Esophagus (tissue), 2 donors: ENCODE results near the gene MYD88. TPM values are rescaled to one million over a fixed set of nuclear protein-coding genes. Genes with fewer than 3 reads are reported as not detected.

Source experiments
- H3K27ac ChIP-seq, 2 donors: one replicate each; pipeline ENCODE4 v1.5.1; 2013; ENCODE audit warnings: low read depth in 2 of 2, mild to moderate bottlenecking in 2 of 2, inconsistent platforms in 1 of 2, low read length in 1 of 2, moderate library complexity in 1 of 2
- H3K27me3 ChIP-seq, 2 donors: one replicate each; pipeline ENCODE4 v1.6.1; 2013; ENCODE audit warnings: low read length in 2 of 2, control low read depth in 1 of 2, mild to moderate bottlenecking in 1 of 2; ENCODE audit not compliant: insufficient read depth in 2 of 2, control insufficient read depth in 1 of 2
- H3K36me3 ChIP-seq, 2 donors: one replicate each; pipeline ENCODE4 v1.6.1; 2013; ENCODE audit warnings: low read length in 1 of 2; ENCODE audit not compliant: control insufficient read depth in 2 of 2, insufficient read depth in 2 of 2
- H3K4me1 ChIP-seq, 2 donors: one replicate each; pipeline ENCODE4 v1.6.1; 2013; ENCODE audit warnings: low read length in 1 of 2; ENCODE audit not compliant: control insufficient read depth in 2 of 2, insufficient read depth in 2 of 2
- H3K4me3 ChIP-seq, 2 donors: one replicate each; pipeline ENCODE4 v1.5.1; 2013; ENCODE audit warnings: low read length in 2 of 2, mild to moderate bottlenecking in 2 of 2, low read depth in 1 of 2, moderate library complexity in 1 of 2
- H3K9me3 ChIP-seq, 2 donors: one replicate each; pipeline ENCODE4 v1.6.1; 2013; ENCODE audit warnings: mild to moderate bottlenecking in 2 of 2, low read depth in 1 of 2, low read length in 1 of 2, moderate library complexity in 1 of 2; ENCODE audit not compliant: control insufficient read depth in 2 of 2, insufficient read depth in 1 of 2
- WGBS, 2 donors: extraction: QIAGEN DNeasy Blood & Tissue Kit; methylation state at CpG; one replicate each; pipeline ENCODE4 v1.1.7; 2013; 5-methylcytosine and 5-hydroxymethylcytosine counted together
- polyA plus RNA-seq, 2 donors: library from polyadenylated mRNA; stranded (reverse); fragments of 200-250 nt; gene quantifications; one replicate each; pipeline ENCODE4 v1.2.3, GENCODE V29; 2013
- donor health status: healthy with polysubstance abuse.
- donor health status: Bipolar disorder and iron deficiency.

Gene MYD88
- polyA plus RNA-seq, 2 donors, result 26.5 to 44.0 TPM

- Histone ChIP-seq H3K4me1 (peaks cover 0 to 2% of the 10 kb centered on the region in 2 donors), H3K4me3 (no peak overlapping the region), H3K27ac (no peak overlapping the region), H3K9me3 (no peaks in the 10 kb centered on the region), H3K27me3 (no peaks in the 10 kb centered on the region), H3K36me3 (peaks cover 31 to 72% of the 10 kb centered on the region in 2 donors)
- 92 to 93% methylated on average over 11 of the region's 11 CpGs for WGBS, 2 donors
These were observed 12.9 kb upstream of the MYD88 start for GRCh38 chr3:38125305-38126120.

GRCh38 chr3:38126121-38126892, 12.2 kb upstream of the MYD88 start:
- Histone ChIP-seq H3K4me3 (no peak overlapping the region), H3K27me3 (no peaks in the 10 kb centered on the region), H3K9me3 (no peaks in the 10 kb centered on the region), H3K36me3 (peaks cover 30 to 65% of the 10 kb centered on the region in 2 donors), H3K27ac (no peak overlapping the region), H3K4me1 (peaks cover 0 to 2% of the 10 kb centered on the region in 2 donors)
- 92 to 95% methylated on average over 6 of the region's 6 CpGs for WGBS, 2 donors

GRCh38 chr3:38127611-38128302, 10.7 kb upstream of the MYD88 start:
- Histone ChIP-seq H3K9me3 (no peaks in the 10 kb centered on the region), H3K36me3 (peaks cover 29 to 58% of the 10 kb centered on the region in 2 donors), H3K27me3 (no peaks in the 10 kb centered on the region), H3K4me1 (peaks cover 0 to 2% of the 10 kb centered on the region in 2 donors), H3K4me3 (no peak overlapping the region), H3K27ac (no peak overlapping the region)
- WGBS, 2 donors, result 95 to 97% methylated on average over 4 of the region's 4 CpGs

- H3K36me3 ChIP-seq, result peaks cover 29 to 58% of the 10 kb centered on the region in 2 donors
- no peak overlapping the region for H3K27ac ChIP-seq
- no peaks in the 10 kb centered on the region for H3K27me3 ChIP-seq
- H3K9me3 ChIP-seq, result no peaks in the 10 kb centered on the region
- no peak overlapping the region for H3K4me3 ChIP-seq
- H3K4me1 ChIP-seq, result peaks cover 0 to 2% of the 10 kb centered on the region in 2 donors
- 90 to 100% methylated on average over 1 of the region's 1 CpG for WGBS, 2 donors
These were observed 10.2 kb upstream of the MYD88 start for GRCh38 chr3:38128303-38128655.

GRCh38 chr3:38129058-38129457, 9.4 kb upstream of the MYD88 start:
- WGBS, 2 donors, result 93 to 97% methylated on average over 5 of the region's 5 CpGs
- no peaks in the 10 kb centered on the region for H3K9me3 ChIP-seq
- peaks cover 0 to 6% of the 10 kb centered on the region in 2 donors for H3K4me1 ChIP-seq
- H3K27me3 ChIP-seq, result no peaks in the 10 kb centered on the region
- H3K27ac ChIP-seq, result no peak overlapping the region
- H3K4me3 ChIP-seq, result no peak overlapping the region
- H3K36me3 ChIP-seq, result peaks cover 29 to 60% of the 10 kb centered on the region in 2 donors

- no peak overlapping the region for H3K4me3 ChIP-seq
- peaks cover 26 to 49% of the 10 kb centered on the region in 2 donors for H3K36me3 ChIP-seq
- peaks cover 0 to 6% of the 10 kb centered on the region in 2 donors for H3K4me1 ChIP-seq
- no peaks in the 10 kb centered on the region for H3K27me3 ChIP-seq
- H3K27ac ChIP-seq, result no peak overlapping the region
- no peaks in the 10 kb centered on the region for H3K9me3 ChIP-seq
- WGBS, 2 donors, result 70 to 86% methylated on average over 3 of the region's 3 CpGs
These were observed 7.8 kb upstream of the MYD88 start for GRCh38 chr3:38130631-38131065.

GRCh38 chr3:38131621-38132369, 6.7 kb upstream of the MYD88 start:
- WGBS, 2 donors, result 75 to 81% methylated on average over 6 of the region's 6 CpGs
- peaks cover 16 to 38% of the 10 kb centered on the region in 2 donors for H3K36me3 ChIP-seq

GRCh38 chr3:38133209-38133556, 5.3 kb upstream of the MYD88 start:
- H3K9me3 ChIP-seq, result no peaks in the 10 kb centered on the region
- WGBS, 2 donors, result 68 to 89% methylated on average over 3 of the region's 3 CpGs
- H3K36me3 ChIP-seq, result peaks cover 10 to 27% of the 10 kb centered on the region in 2 donors
- H3K4me3 ChIP-seq, result peak overlapping the region in 1 of 2 donors; percentile 3
- H3K27ac ChIP-seq, result no peak overlapping the region
- H3K27me3 ChIP-seq, result no peaks in the 10 kb centered on the region
- H3K4me1 ChIP-seq, result peaks cover 0 to 12% of the 10 kb centered on the region in 2 donors

More at GRCh38 chr3:38131621-38132369, 6.7 kb upstream of the MYD88 start:
- no peaks in the 10 kb centered on the region for H3K27me3 ChIP-seq
- H3K4me3 ChIP-seq, result no peak overlapping the region
- H3K9me3 ChIP-seq, result no peaks in the 10 kb centered on the region
- H3K4me1 ChIP-seq, result peaks cover 0 to 6% of the 10 kb centered on the region in 2 donors
- no peak overlapping the region for H3K27ac ChIP-seq
